ENCODE measurements around the gene POLR1H. TPM values are rescaled to one million over a fixed set of nuclear protein-coding genes. Genes with fewer than 3 reads are reported as not detected.

POLR1H gene
- total RNA-seq, 2 donors from 2014 or later = 77.1 to 81.9 TPM

GRCh38 chr6:30066577-30067459, 5.8 kb downstream of the POLR1H start, which contains the start of gene PPP1R11:
Gene PPP1R11, plus strand, starts transcription at chr6:30067198. Its CDS starts 213 bp downstream, at chr6:30067411.
- Mint-ChIP-seq H3K36me3 (ENCODE audit: insufficient read depth in 2 of 2) (peaks cover 10 to 21% of the 10 kb centered on the region in 2 donors), H3K4me1 (ENCODE audit: low read depth) (peaks cover 53% of the 10 kb centered on the region), H3K9me3 (peaks cover 0 to 1% of the 10 kb centered on the region in 2 donors), H3K27me3 (ENCODE audit: low read depth) (peaks cover 18% of the 10 kb centered on the region), H3K27ac (peak within 1 kb of the TSS; percentile 99), H3K4me3 (peak within 1 kb of the TSS; percentile 93 to 99)
- peak; percentile 98 to 99 for ATAC-seq (replicated peaks in 1 of 2)
- peak; percentile 98 to 99 for DNase-seq

- Mint-ChIP-seq H3K4me3 (peak overlapping the region; percentile 93 to 99), H3K27me3 (ENCODE audit: low read depth) (peaks cover 26% of the 10 kb centered on the region), H3K9me3 (peaks cover 0 to 1% of the 10 kb centered on the region in 2 donors), H3K36me3 (ENCODE audit: insufficient read depth in 2 of 2) (peaks cover 10 to 20% of the 10 kb centered on the region in 2 donors), H3K27ac (peak overlapping the region; percentile 85), H3K4me1 (ENCODE audit: low read depth) (peaks cover 52% of the 10 kb centered on the region)
- DNase-seq (no peak), ATAC-seq (replicated peaks in 1 of 2) (no peak)
Observed at GRCh38 chr6:30067460-30068139, 6.5 kb downstream of the POLR1H start.

- Mint-ChIP-seq H3K4me3 (peak overlapping the region in 1 of 2 donors; percentile 67), H3K36me3 (ENCODE audit: insufficient read depth in 2 of 2) (peaks cover 5 to 9% of the 10 kb centered on the region in 2 donors), H3K9me3 (no peaks in the 10 kb centered on the region), H3K27me3 (ENCODE audit: low read depth) (peaks cover 61% of the 10 kb centered on the region), H3K4me1 (ENCODE audit: low read depth) (peaks cover 61% of the 10 kb centered on the region), H3K27ac (no peak overlapping the region)
- ATAC-seq (replicated peaks in 1 of 2) = no peak
- peak in 1 of 2 donors; percentile 45 for DNase-seq
Observed at GRCh38 chr6:30071081-30071818, 10.2 kb downstream of the POLR1H start.

- Mint-ChIP-seq H3K36me3 (ENCODE audit: insufficient read depth in 2 of 2) (peaks cover 5 to 9% of the 10 kb centered on the region in 2 donors), H3K4me3 (peak overlapping the region in 1 of 2 donors; percentile 50), H3K9me3 (no peaks in the 10 kb centered on the region), H3K4me1 (ENCODE audit: low read depth) (peaks cover 65% of the 10 kb centered on the region), H3K27ac (no peak overlapping the region), H3K27me3 (ENCODE audit: low read depth) (peaks cover 68% of the 10 kb centered on the region)
- no peak for DNase-seq
- ATAC-seq (replicated peaks in 1 of 2) = no peak
Observed at GRCh38 chr6:30071858-30072257, 10.8 kb downstream of the POLR1H start.

GRCh38 chr6:30073489-30074235, 12.6 kb downstream of the POLR1H start:
- no peak for DNase-seq
- no peaks in the 10 kb centered on the region for H3K9me3 Mint-ChIP-seq
- peaks cover 68% of the 10 kb centered on the region for H3K27me3 Mint-ChIP-seq (ENCODE audit: low read depth)
- no peak overlapping the region for H3K27ac Mint-ChIP-seq
- peaks cover 3 to 9% of the 10 kb centered on the region in 2 donors for H3K36me3 Mint-ChIP-seq (ENCODE audit: insufficient read depth in 2 of 2)
- peaks cover 55% of the 10 kb centered on the region for H3K4me1 Mint-ChIP-seq (ENCODE audit: low read depth)
- H3K4me3 Mint-ChIP-seq = peak overlapping the region; percentile 82
- no peak for ATAC-seq (replicated peaks in 1 of 2)

GRCh38 chr6:30074331-30075093, 13.4 kb downstream of the POLR1H start:
- Mint-ChIP-seq H3K4me1 (ENCODE audit: low read depth) (peaks cover 54% of the 10 kb centered on the region), H3K9me3 (no peaks in the 10 kb centered on the region), H3K27me3 (ENCODE audit: low read depth) (peaks cover 68% of the 10 kb centered on the region), H3K36me3 (ENCODE audit: insufficient read depth in 2 of 2) (peaks cover 3 to 9% of the 10 kb centered on the region in 2 donors), H3K27ac (no peak overlapping the region), H3K4me3 (peak overlapping the region; percentile 82)
- ATAC-seq (replicated peaks in 1 of 2) (peak in 1 of 2 donors; percentile 48), DNase-seq (no peak)

GRCh38 chr6:30075094-30075789, 14.2 kb downstream of the POLR1H start, which contains the start of gene RNF39:
Gene RNF39, minus strand, starts transcription at chr6:30075769. Its CDS starts 184 bp downstream, at chr6:30075585.
- peaks cover 52% of the 10 kb centered on the region for H3K4me1 Mint-ChIP-seq (ENCODE audit: low read depth)
- ATAC-seq (replicated peaks in 1 of 2) (peak; percentile 26 to 36), DNase-seq (peak; percentile 20 to 25)
- H3K9me3 Mint-ChIP-seq = no peaks in the 10 kb centered on the region
- H3K36me3 Mint-ChIP-seq (ENCODE audit: insufficient read depth in 2 of 2) = peaks cover 0 to 6% of the 10 kb centered on the region in 2 donors
- H3K4me3 Mint-ChIP-seq = peak within 1 kb of the TSS; percentile 82
- no peak within 1 kb of the TSS for H3K27ac Mint-ChIP-seq
- H3K27me3 Mint-ChIP-seq (ENCODE audit: low read depth) = peaks cover 64% of the 10 kb centered on the region

GRCh38 chr6:30075790-30076732, 15.0 kb downstream of the POLR1H start:
- peak overlapping the region; percentile 80 to 82 for H3K4me3 Mint-ChIP-seq
- peak; percentile 35 to 46 for DNase-seq

GRCh38 chr6:30077218-30077617, 16.2 kb downstream of the POLR1H start:
- ATAC-seq (replicated peaks in 1 of 2) (no peak), DNase-seq (no peak)
- H3K9me3 Mint-ChIP-seq = no peaks in the 10 kb centered on the region
- H3K27me3 Mint-ChIP-seq (ENCODE audit: low read depth) = peaks cover 46% of the 10 kb centered on the region
- H3K27ac Mint-ChIP-seq = no peak overlapping the region
- peaks cover 0 to 2% of the 10 kb centered on the region in 2 donors for H3K36me3 Mint-ChIP-seq (ENCODE audit: insufficient read depth in 2 of 2)
- no peak overlapping the region for H3K4me3 Mint-ChIP-seq
- peaks cover 36% of the 10 kb centered on the region for H3K4me1 Mint-ChIP-seq (ENCODE audit: low read depth)

More at GRCh38 chr6:30075790-30076732, 15.0 kb downstream of the POLR1H start:
- Mint-ChIP-seq H3K36me3 (ENCODE audit: insufficient read depth in 2 of 2) (peaks cover 0 to 2% of the 10 kb centered on the region in 2 donors), H3K4me1 (ENCODE audit: low read depth) (peaks cover 44% of the 10 kb centered on the region), H3K27ac (no peak overlapping the region), H3K9me3 (no peaks in the 10 kb centered on the region), H3K27me3 (ENCODE audit: low read depth) (peaks cover 56% of the 10 kb centered on the region)
- peak; percentile 29 to 38 for ATAC-seq (replicated peaks in 1 of 2)

GRCh38 chr6:30087876-30088275, 26.8 kb downstream of the POLR1H start:
- Mint-ChIP-seq H3K27ac (no peak overlapping the region), H3K9me3 (no peaks in the 10 kb centered on the region), H3K36me3 (ENCODE audit: insufficient read depth in 2 of 2) (peaks cover 0 to 2% of the 10 kb centered on the region in 2 donors), H3K4me1 (ENCODE audit: low read depth) (no peaks in the 10 kb centered on the region), H3K27me3 (ENCODE audit: low read depth) (peaks cover 51% of the 10 kb centered on the region), H3K4me3 (no peak overlapping the region)
- ATAC-seq (replicated peaks in 1 of 2) (no peak), DNase-seq (no peak)

Data from activated T-cell treated with anti-CD3 and anti-CD28 coated beads, Interleukin-2, amount 50 U/mL, for 72 hours (primary cell).